Loucy (cell line): ENCODE results near the gene NTNG1.

Experiments used
- CTCF ChIP-seq: fragments of 200-600 bp; sonication (generic); conservative IDR thresholded peaks from 2 replicates; pipeline ENCODE4 v1.5.1; 2014; ENCODE audit warnings: mild to moderate bottlenecking, antibody characterized with exemption, low read length
- EZH2phosphoT487 ChIP-seq: fragments of 200-600 bp; IDR thresholded peaks from 2 replicates; pipeline ENCODE4 v1.6.1; 2018; ENCODE audit warnings: antibody characterized with exemption, mild to moderate bottlenecking, moderate library complexity, borderline replicate concordance

DNA sequence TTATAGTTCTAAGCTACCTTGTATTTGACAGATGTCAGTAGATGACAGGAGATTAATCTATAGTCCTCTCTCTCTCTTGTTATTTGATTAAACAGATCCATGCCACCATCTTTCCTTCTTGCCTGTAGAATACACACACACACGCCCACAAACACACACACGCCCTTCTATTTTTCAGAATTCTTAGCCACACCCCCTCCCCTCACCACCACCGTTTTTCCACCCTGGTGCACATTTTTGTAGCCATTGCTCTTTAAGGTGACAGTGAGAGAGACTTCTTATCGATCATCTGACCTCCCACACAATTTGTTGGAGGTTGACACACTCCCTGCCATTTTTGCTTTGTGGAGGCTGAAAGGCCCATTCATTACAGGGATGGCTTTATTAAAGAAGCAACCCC is 123.2 kb downstream of the NTNG1 start:
- TF ChIP-seq CTCF: no peak
- no peak for TF ChIP-seq EZH2phosphoT487
